Heart right ventricle (tissue), 16 donors: ENCODE measurements around the gene MYRF. TPM values are rescaled to one million over a fixed set of nuclear protein-coding genes. Genes with fewer than 3 reads are reported as not detected.
A peak's percentile ranks its signal among the peaks of the same experiment; 100 is the strongest.

Experiments used
- ATAC-seq, 8 donors: fragments of 200-7000 bp; cut with Tn5 transposase; one replicate each; pipeline ENCODE4 v1.9.1; 2020; ENCODE audit warnings: mild to moderate bottlenecking in 8 of 8, moderate library complexity in 8 of 8, moderate number of reproducible peaks in 1 of 8
- DNase-seq, 2 donors: peaks; one replicate each; pipeline ENCODE4 v3.0.0-alpha.2; 2020
- H3K27ac ChIP-seq, 10 donors: fragments of 200-600 bp; sonication (generic) in 2 of 10; one replicate each; pipeline versions ENCODE4 v1.5.0 to v1.8.0; 2020 to 2022; ENCODE audit warnings: mild to moderate bottlenecking in 3 of 10
- H3K27me3 ChIP-seq, 7 donors: fragments of 200-600 bp; one replicate each; pipeline ENCODE4 v1.8.0; 2021 to 2022; ENCODE audit warnings: mild to moderate bottlenecking in 2 of 7
- H3K36me3 ChIP-seq, 9 donors: fragments of 200-600 bp; sonication (generic) in 1 of 9; one replicate each; pipeline versions ENCODE4 v1.5.0 to v1.8.0; 2020 to 2022; ENCODE audit warnings: mild to moderate bottlenecking in 2 of 9
- H3K4me1 ChIP-seq, 9 donors: fragments of 200-600 bp; sonication (generic) in 1 of 9; one replicate each; pipeline versions ENCODE4 v1.5.0 to v1.8.0; 2020 to 2022; ENCODE audit warnings: mild to moderate bottlenecking in 4 of 9
- H3K4me3 ChIP-seq, 10 donors: fragments of 200-600 bp; sonication (generic) in 2 of 10; one replicate each; pipeline versions ENCODE4 v1.5.0 to v1.8.0; 2020 to 2022; ENCODE audit warnings: mild to moderate bottlenecking in 7 of 10, moderate library complexity in 2 of 10
- H3K9me3 ChIP-seq, 11 donors: fragments of 200-600 bp in 10 of 11; sonication (generic) in 2 of 11; one replicate each; pipeline versions ENCODE4 v1.5.0 to v1.8.0; 2013 to 2022; ENCODE audit warnings: mild to moderate bottlenecking in 2 of 11, control low read depth in 1 of 11, moderate library complexity in 1 of 11
- WGBS, 2 donors: extraction: QIAGEN DNeasy Blood & Tissue Kit; methylation state at CpG; one replicate each; pipeline ENCODE4 v1.1.7; 2013; ENCODE audit warnings: inconsistent platforms in 1 of 2; 5-methylcytosine and 5-hydroxymethylcytosine counted together
- intact Hi-C, 10 donors: fragments of 100-400 bp; cut with DNase I; formaldehyde crosslinking; loops; one replicate each; pipeline versions ENCODE4 v1.11.1 to v1.14.2; 2022
- polyA plus RNA-seq, 2 donors: library from polyadenylated mRNA; stranded (reverse); fragments of 200-250 nt; gene quantifications; one replicate each; pipeline ENCODE4 v1.2.3, GENCODE V29; 2013
- total RNA-seq, 10 donors: library from RNA; stranded (reverse); fragmentation: NEBNext Ultra II Directional in 3 of 10; extraction: Animal tissue kit (Norgen Biotek cat#: 25700) in 3 of 10; gene quantifications; one replicate each; pipeline versions ENCODE4 v1.2.1 to v1.2.4, GENCODE V29; 2021 to 2023
- TF ChIP-seq, protein P1 (sequence below), 9 donors: fragments of 200-600 bp; sonication (generic) in 2 of 9; IDR thresholded peaks; one replicate each; pipeline versions ENCODE4 v1.5.0 to v1.8.0; 2021 to 2022; ENCODE audit warnings: antibody characterized with exemption in 9 of 9, mild to moderate bottlenecking in 5 of 9, moderate library complexity in 1 of 9
- donor health status: Arrhythmogenic right ventricular cardiomyopathy.
- donor health status: ischemic (EF 13 %, LVEDD 7.1; RV severe dilation, severe dysfunction).
- donor health status: healthy with polysubstance abuse.
- donor health status: DM: no; HTN: yes; CAD: no.
- donor health status: DM: no; HTN: no; CAD: no.
- donor health status: ischemic (EF 25% LVEDD 6.9; RV normal size, moderate dysfunction).
- donor health status: ischemic (EF 25% LVEDD 5.7; RV mildly dilated, moderate dysfunction).
- donor health status: healthy.
- donor health status: DM: yes; HTN: yes; CAD: no.
- donor health status: Ischemic cardiomyopathy.
- donor health status: ischemic (EF 35%, LVEDD 5.7; RV mildly dilated, moderate dysfunction).
- donor health status: nonischemic (EF 11% LVEDD 7.7; RV severe dilation, severe dysfunction).
- donor health status: DM: yes; HTN: yes; CAD: no.
- donor health status: PGD.
- donor health status: ischemic (EF 29% LVEDD 5.4; RV normal size, mild dysfunction).
- donor health status: nonischemic (EF 23%, LVEDD 6.1; RV moderate dilation, normal function).

Gene MYRF
- total and polyA plus RNA-seq, 12 donors, result 0.13 to 1.2 (median 0.26) TPM

DNA sequence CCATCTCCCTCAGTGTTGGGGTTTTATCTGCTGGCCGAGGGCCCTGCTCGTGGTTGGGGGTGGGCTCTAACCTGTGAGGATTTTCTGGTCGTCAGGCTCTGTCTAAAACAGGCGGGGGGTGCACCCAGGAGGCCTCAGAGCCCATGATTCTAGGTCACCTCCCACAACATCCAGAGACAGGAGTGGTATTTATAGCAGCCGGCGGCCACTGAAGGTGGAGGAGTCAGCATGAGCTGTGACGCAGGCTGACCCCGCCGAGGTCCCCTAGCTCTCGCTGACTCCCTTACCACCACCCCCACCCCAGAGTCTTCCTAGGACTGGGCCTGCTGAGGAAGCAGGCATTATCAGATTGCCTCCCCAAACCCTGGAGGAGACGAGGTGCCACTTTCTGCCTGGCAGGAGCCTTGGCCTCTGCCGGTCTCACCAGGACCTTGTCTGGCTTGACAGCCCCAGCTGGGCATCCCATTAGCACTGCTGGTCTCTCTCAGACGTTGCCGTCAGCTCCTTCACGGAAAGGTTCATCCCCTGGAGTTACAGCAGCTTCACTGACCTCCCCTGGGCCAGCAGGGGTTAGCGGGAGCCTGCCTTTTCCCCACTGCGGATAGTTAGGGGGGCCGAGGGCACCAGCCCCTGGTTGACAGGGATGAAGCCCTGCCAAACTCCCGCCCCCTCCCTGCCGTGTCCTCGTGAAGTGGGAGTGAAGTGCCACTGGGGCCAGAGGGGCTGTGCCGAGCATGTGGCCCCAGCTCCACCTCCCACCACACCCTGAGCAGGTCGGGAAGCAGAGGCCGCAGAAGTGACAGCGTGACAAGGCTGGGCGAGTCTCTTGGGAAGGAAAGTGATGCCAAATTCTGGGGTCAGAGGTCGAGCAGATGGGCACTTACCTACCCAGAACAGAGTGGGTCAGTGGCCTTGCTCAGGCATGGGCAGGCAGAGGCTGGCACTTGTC lies 45.7 kb upstream of the MYRF start:
- H3K27ac ChIP-seq, result peak overlapping the region in 6 of 10 donors; percentile 1 to 55 (median 18)
- 53 to 69% methylated on average over 27 of the region's 27 CpGs for whole genome bisulfite sequencing, 2 donors
- no peaks in the 10 kb centered on the region for H3K36me3 ChIP-seq
- peaks cover 0 to 18% (median 6%) of the 10 kb centered on the region in 9 donors for H3K4me1 ChIP-seq
- H3K9me3 ChIP-seq, result no peaks in the 10 kb centered on the region
- TF ChIP-seq, protein P1, sequence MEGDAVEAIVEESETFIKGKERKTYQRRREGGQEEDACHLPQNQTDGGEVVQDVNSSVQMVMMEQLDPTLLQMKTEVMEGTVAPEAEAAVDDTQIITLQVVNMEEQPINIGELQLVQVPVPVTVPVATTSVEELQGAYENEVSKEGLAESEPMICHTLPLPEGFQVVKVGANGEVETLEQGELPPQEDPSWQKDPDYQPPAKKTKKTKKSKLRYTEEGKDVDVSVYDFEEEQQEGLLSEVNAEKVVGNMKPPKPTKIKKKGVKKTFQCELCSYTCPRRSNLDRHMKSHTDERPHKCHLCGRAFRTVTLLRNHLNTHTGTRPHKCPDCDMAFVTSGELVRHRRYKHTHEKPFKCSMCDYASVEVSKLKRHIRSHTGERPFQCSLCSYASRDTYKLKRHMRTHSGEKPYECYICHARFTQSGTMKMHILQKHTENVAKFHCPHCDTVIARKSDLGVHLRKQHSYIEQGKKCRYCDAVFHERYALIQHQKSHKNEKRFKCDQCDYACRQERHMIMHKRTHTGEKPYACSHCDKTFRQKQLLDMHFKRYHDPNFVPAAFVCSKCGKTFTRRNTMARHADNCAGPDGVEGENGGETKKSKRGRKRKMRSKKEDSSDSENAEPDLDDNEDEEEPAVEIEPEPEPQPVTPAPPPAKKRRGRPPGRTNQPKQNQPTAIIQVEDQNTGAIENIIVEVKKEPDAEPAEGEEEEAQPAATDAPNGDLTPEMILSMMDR (IDR thresholded peaks at IDR 0.05), result no peak
- DNase-seq (peak in 1 of 2 donors; percentile 38), ATAC-seq (peak in 6 of 8 donors; percentile 47 to 87 (median 71))
- intact Hi-C loops, result no loop called here
- no peaks in the 10 kb centered on the region for H3K27me3 ChIP-seq
- H3K4me3 ChIP-seq, result no peak overlapping the region

DNA sequence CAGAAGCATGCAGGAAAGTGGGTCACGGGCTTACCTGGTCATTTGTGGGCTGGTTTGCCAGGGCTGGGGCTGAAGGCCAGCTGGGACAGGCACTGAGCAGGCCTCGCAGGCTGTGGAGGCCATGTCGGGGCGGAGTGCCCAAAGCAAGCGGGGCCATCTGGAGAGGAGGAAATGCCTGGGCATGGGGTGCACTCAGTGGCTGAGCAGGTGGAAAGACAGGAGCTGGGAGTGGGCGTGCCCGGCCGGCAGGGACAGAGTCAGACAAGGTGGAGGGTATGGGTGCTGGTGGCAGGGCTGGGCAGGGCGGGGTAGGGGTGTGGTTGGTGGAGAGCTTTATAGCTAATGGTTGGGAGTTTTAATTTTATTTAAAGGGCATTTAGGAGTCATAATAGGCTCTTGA lies 44.9 kb upstream of the MYRF start:
- Histone ChIP-seq H3K36me3 (no peaks in the 10 kb centered on the region), H3K9me3 (no peaks in the 10 kb centered on the region), H3K27ac (no peak overlapping the region), H3K4me1 (peaks cover 0 to 16% (median 5%) of the 10 kb centered on the region in 9 donors), H3K27me3 (no peaks in the 10 kb centered on the region), H3K4me3 (no peak overlapping the region)
- intact Hi-C loops, result no loop called here
- DNase-seq (no peak), ATAC-seq (no peak)
- TF ChIP-seq, protein P1 (IDR thresholded peaks at IDR 0.05), result no peak
- 99% methylated on average over 9 of the region's 9 CpGs for WGBS, 2 donors

GRCh38 chr11:61709110-61709509 lies 43.3 kb upstream of the MYRF start:
- H3K9me3 ChIP-seq, result no peaks in the 10 kb centered on the region
- peaks cover 0 to 16% (median 5%) of the 10 kb centered on the region in 9 donors for H3K4me1 ChIP-seq
- no peaks in the 10 kb centered on the region for H3K36me3 ChIP-seq
- H3K27me3 ChIP-seq, result no peaks in the 10 kb centered on the region
- no peak overlapping the region for H3K4me3 ChIP-seq
- 98% methylated on average over 7 of the region's 7 CpGs for WGBS, 2 donors
- TF ChIP-seq, protein P1 (IDR thresholded peaks at IDR 0.05), result no peak
- ATAC-seq (no peak), DNase-seq (no peak)
- no peak overlapping the region for H3K27ac ChIP-seq
- intact Hi-C loops, result no loop called here

GRCh38 chr11:61709572-61709971 lies 42.9 kb upstream of the MYRF start:
- TF ChIP-seq, protein P1 (IDR thresholded peaks at IDR 0.05), result no peak
- Histone ChIP-seq H3K36me3 (no peaks in the 10 kb centered on the region), H3K27me3 (no peaks in the 10 kb centered on the region), H3K4me1 (peaks cover 0 to 16% (median 5%) of the 10 kb centered on the region in 9 donors), H3K27ac (no peak overlapping the region), H3K9me3 (no peaks in the 10 kb centered on the region), H3K4me3 (no peak overlapping the region)
- DNase-seq (no peak), ATAC-seq (no peak)
- 77 to 83% methylated on average over 7 of the region's 7 CpGs for WGBS, 2 donors
- intact Hi-C loops, result no loop called here
